ENCODE results near the gene SUV39H1. TPM values are rescaled to one million over a fixed set of nuclear protein-coding genes. Genes with fewer than 3 reads are reported as not detected.

The SUV39H1 gene
- total and polyA plus RNA-seq, 2 of the 13 experiments (the other 11 are each of a cell fraction or from before 2014, with no cell fraction given) = 5.2 to 10.1 TPM

DNA sequence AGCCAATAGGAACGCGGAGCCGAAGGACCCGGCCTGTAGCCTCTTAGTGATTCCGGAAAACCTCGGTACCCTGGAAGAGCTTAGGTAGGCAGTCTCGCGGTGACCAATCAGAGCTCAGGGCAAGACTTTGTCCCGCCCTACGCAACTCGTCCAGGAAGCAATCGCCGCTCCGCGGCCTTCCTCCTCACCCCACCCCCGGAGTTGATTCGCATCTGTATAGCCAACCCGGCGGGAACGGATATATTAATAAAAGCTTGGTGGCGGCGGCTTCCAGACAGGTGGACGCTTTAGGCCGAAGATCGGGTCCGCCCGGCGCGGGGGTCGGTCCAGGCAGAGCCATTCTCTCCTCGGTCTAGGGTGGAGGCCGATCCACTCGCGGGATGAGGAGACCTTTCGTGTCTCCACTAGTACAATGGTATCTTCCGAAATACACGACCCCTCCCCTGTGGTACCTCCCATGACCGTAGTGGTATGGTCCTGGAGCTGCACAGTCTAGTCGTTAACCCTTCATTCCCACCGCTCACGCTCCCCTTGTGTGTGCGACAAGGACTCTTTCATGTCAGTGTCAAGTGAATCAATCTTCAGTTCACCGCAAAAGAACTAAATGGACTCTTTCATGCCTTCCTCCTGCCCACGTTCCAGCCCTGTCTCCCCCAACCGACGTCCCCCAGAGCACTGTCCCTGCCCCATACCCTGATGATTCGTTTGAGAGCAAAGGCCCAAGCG, 40.8 kb downstream of the SUV39H1 start (continued):
- TF ChIP-seq ZNF660 (CRISPR knock-in tag; IDR thresholded peaks at IDR 0.05; ENCODE audit: borderline replicate concordance, low read depth) (no peak), DMAP1 (CRISPR knock-in tag; IDR thresholded peaks at IDR 0.05) (peak; percentile 69), MAF1 (CRISPR knock-in tag; IDR thresholded peaks at IDR 0.05; ENCODE audit: borderline replicate concordance) (no peak), ASH2L (IDR thresholded peaks at IDR 0.05; ENCODE audit: insufficient read length, low read depth, low read length) (peak; percentile 74), NFATC3 (CRISPR knock-in tag; IDR thresholded peaks at IDR 0.05) (no peak), KMT2A (CRISPR knock-in tag; IDR thresholded peaks at IDR 0.05) (no peak), ZNF143 (CRISPR knock-in tag; IDR thresholded peaks at IDR 0.05) (no peak), TEAD3 (CRISPR knock-in tag; optimal IDR thresholded peaks at IDR 0.05; ENCODE audit: borderline replicate concordance) (peak; percentile 34), NKX3-1 (CRISPR knock-in tag; IDR thresholded peaks at IDR 0.05) (no peak), MAZ (IDR thresholded peaks at IDR 0.05; ENCODE audit: borderline replicate concordance, low read depth, low read length) (peak; percentile 65; the same call in 1 of the 2 replicates), MAZ (CRISPR knock-in tag; IDR thresholded peaks at IDR 0.05; ENCODE audit: low read depth) (no peak), SP2 (CRISPR knock-in tag; IDR thresholded peaks at IDR 0.05) (peak; percentile 90), EED (CRISPR knock-in tag; IDR thresholded peaks at IDR 0.05) (no peak), ZNF720 (CRISPR knock-in tag; IDR thresholded peaks at IDR 0.05) (no peak), ZBTB21 (CRISPR knock-in tag; IDR thresholded peaks at IDR 0.05) (no peak), MTF2 (CRISPR knock-in tag; IDR thresholded peaks at IDR 0.05; ENCODE audit: borderline replicate concordance) (no peak), TOPORS (CRISPR knock-in tag; IDR thresholded peaks at IDR 0.05) (0 out of 2 replicates have a peak, but pooled peaks have one; percentile 25), NR2C2 (CRISPR knock-in tag; IDR thresholded peaks at IDR 0.05; ENCODE audit: borderline replicate concordance) (peak; percentile 99), ZNF501 (CRISPR knock-in tag; IDR thresholded peaks at IDR 0.05) (0 out of 2 replicates have a peak, but pooled peaks have one; percentile 15), HOXA3 (CRISPR knock-in tag; IDR thresholded peaks at IDR 0.05) (peak; percentile 38; the same call in 1 of the 2 replicates), MAFF (IDR thresholded peaks at IDR 0.05; ENCODE audit: low read depth, low read length) (peak; percentile 36; the same call in 1 of the 2 replicates)
- TF ChIP-seq, protein P1, sequence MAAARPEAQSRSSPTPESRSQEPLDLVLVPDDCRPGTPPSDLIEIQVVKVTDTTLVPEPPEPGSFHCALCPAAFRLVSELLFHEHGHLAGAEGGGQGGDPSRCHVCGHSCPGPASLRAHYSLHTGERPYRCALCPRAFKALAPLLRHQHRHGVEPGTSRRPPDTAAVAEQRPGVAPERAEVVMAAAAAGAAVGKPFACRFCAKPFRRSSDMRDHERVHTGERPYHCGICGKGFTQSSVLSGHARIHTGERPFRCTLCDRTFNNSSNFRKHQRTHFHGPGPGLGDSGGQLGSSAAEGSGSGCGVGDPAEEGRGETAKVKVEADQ (CRISPR knock-in tag; IDR thresholded peaks at IDR 0.05; ENCODE audit: borderline replicate concordance) = 0 out of 2 replicates have a peak, but pooled peaks have one; percentile 18
- TF ChIP-seq, protein P2, sequence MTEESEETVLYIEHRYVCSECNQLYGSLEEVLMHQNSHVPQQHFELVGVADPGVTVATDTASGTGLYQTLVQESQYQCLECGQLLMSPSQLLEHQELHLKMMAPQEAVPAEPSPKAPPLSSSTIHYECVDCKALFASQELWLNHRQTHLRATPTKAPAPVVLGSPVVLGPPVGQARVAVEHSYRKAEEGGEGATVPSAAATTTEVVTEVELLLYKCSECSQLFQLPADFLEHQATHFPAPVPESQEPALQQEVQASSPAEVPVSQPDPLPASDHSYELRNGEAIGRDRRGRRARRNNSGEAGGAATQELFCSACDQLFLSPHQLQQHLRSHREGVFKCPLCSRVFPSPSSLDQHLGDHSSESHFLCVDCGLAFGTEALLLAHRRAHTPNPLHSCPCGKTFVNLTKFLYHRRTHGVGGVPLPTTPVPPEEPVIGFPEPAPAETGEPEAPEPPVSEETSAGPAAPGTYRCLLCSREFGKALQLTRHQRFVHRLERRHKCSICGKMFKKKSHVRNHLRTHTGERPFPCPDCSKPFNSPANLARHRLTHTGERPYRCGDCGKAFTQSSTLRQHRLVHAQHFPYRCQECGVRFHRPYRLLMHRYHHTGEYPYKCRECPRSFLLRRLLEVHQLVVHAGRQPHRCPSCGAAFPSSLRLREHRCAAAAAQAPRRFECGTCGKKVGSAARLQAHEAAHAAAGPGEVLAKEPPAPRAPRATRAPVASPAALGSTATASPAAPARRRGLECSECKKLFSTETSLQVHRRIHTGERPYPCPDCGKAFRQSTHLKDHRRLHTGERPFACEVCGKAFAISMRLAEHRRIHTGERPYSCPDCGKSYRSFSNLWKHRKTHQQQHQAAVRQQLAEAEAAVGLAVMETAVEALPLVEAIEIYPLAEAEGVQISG (CRISPR knock-in tag; IDR thresholded peaks at IDR 0.05) = peak; percentile 50
- TF ChIP-seq, protein P3, sequence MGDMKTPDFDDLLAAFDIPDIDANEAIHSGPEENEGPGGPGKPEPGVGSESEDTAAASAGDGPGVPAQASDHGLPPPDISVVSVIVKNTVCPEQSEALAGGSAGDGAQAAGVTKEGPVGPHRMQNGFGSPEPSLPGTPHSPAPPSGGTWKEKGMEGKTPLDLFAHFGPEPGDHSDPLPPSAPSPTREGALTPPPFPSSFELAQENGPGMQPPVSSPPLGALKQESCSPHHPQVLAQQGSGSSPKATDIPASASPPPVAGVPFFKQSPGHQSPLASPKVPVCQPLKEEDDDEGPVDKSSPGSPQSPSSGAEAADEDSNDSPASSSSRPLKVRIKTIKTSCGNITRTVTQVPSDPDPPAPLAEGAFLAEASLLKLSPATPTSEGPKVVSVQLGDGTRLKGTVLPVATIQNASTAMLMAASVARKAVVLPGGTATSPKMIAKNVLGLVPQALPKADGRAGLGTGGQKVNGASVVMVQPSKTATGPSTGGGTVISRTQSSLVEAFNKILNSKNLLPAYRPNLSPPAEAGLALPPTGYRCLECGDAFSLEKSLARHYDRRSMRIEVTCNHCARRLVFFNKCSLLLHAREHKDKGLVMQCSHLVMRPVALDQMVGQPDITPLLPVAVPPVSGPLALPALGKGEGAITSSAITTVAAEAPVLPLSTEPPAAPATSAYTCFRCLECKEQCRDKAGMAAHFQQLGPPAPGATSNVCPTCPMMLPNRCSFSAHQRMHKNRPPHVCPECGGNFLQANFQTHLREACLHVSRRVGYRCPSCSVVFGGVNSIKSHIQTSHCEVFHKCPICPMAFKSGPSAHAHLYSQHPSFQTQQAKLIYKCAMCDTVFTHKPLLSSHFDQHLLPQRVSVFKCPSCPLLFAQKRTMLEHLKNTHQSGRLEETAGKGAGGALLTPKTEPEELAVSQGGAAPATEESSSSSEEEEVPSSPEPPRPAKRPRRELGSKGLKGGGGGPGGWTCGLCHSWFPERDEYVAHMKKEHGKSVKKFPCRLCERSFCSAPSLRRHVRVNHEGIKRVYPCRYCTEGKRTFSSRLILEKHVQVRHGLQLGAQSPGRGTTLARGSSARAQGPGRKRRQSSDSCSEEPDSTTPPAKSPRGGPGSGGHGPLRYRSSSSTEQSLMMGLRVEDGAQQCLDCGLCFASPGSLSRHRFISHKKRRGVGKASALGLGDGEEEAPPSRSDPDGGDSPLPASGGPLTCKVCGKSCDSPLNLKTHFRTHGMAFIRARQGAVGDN (CRISPR knock-in tag; IDR thresholded peaks at IDR 0.05) = peak; percentile 67
